GM21526 (cell line): ENCODE data around the gene GARIN3.

ENCODE experiments used
- ATAC-seq: cut with Tn5 transposase; IDR thresholded peaks from one replicate; pipeline ENCODE4 v1.9.1; 2021; ENCODE audit warnings: moderate library complexity; ENCODE audit not compliant: unreplicated experiment, low FRiP score

Gene GARIN3

GRCh38 chr5:157155297-157155696 is 10.8 kb downstream of the GARIN3 start:
- ATAC-seq: no peak

DNA sequence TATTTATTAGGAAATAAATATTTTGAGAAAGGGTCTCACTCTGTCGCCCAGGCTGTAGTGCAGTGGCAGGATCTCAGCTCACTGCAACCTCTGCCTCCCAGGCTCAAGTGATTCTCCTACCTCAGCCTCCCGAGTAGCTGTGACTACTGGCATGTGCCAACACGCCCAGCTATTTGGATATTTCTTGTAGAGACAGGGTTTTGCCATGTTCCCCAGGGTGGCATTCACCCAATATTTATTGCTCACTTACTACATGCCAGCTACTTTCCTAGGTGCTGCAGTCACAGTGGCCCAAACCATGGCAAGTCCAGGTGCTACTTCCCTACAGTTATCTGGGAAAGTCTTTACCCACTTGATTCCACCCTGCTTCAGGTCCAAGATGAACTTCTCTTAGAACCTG is 15.1 kb downstream of the GARIN3 start:
- no peak for ATAC-seq

DNA sequence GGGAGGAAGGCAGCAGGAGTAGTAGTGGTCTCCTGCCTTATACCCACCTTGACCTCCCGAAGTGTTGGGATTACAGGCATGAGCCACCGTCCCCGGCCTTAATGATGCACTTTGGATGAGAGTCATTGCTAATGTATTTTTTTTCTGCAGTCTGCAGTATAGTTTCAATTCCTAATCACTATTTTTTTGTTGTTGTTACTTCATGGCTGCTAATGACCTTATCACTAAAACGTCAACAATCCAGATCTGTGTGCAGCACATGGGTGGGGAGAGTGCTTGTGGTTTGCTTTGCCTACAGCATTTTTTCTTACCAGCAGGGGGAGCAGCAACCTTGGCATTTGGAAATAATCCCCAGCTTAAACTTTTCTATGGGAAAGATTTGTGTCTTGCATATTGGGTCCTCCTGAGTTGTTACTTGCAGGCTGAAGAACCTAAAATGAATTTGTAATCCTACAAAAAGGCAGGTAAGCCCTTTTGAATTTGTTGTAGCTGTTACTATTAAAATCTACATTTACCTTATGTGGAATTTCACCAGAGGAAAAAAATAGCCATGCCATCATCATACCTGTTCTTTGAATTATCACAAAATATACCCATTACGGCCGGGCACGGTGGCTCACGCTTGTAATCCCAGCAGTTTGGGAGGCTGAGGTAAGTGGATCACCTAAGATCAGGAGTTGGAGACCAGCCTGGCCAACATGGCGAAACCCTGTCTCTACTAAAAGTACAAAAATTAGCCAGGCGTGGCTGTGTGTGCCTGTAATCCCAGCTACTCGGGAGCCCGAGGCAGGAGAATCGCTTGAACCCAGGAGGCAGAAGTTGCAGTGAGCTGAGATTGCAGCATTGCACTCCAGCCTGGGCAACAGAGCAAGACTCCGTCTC is 17.1 kb downstream of the GARIN3 start:
- ATAC-seq: peak; percentile 65

DNA sequence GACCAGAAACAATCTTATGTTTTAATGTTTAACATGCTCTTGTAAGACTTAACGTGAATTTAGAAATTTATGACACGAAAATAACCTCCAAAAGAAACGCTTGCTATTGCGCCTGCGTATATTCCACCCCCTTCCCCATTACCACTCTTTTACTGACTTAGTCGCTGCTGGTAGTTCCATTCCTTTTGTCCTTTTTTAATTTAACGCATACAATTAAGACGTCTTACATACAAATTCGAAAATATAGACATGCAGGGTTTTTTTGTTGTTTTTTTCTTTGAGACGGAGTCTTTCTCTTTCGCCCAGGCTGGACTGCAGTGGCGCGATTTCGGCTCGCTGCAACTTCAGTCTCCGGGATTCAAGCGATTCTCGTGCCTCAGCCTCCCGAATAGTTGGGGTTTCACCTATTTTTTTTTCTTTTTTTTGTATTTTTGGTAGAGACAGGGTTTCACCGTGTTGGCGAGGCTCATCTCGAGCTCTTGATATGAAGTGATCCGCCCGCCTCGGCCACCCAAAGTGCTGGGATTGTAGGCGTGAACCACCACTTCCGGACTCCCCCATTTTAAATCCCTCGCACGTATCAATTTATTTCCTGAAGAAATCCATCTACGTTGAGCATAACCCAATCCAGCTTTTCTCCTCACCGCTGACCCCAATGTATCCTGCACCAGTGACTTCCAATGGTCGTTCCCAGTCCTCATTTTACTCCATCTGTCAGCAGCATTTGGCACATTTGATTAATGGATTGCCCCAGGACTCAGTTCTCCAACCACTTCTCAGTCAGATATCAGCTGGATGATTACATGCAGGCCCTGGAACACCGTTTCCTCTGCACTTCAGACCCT is 22.7 kb downstream of the GARIN3 start:
- ATAC-seq: peak; percentile 39

DNA sequence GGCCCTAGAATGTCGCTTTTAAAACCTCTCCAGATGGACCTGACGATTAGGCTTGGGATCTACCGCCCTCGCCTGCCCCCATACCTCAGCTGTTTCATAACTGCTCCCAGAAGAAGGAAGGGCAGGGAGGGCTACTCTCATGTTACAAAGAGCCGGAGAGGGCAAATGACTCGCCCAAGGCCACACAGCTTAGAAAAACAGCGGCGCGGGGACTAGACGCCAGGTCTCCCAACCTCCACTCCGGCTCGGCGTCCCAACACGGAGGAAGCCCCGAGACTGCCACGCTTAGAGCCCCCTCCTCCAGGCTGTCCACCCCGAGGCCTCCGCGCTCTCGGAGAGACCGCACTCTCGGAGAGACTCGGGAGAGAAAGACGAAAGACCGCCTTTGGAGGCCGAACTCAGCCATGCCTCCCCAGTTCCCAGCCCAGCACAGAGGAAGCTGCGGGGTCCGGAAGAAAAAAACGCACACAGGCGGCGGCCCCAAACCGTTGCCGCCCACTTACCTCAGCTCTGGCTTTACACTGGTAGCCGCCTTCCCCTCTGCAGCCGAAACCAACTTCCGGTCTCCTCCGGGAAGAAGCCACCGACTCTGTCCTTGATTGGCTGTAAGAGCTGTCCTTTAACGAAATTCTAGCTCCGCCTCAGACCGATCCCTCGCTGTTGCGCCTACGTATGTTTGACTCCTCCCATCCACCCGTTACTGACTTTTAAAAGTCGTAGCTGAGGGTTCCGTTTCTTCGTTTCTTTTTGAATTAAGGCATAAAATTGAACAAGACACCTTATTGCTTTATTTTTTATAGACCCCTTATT is 23.5 kb downstream of the GARIN3 start, which contains the start of gene MED7:
Gene MED7, minus strand, starts transcription at position 549 of the 810 bp plus-strand sequence. CDS start 3,434 bp downstream, outside the sequence.
- ATAC-seq: peak; percentile 99

DNA sequence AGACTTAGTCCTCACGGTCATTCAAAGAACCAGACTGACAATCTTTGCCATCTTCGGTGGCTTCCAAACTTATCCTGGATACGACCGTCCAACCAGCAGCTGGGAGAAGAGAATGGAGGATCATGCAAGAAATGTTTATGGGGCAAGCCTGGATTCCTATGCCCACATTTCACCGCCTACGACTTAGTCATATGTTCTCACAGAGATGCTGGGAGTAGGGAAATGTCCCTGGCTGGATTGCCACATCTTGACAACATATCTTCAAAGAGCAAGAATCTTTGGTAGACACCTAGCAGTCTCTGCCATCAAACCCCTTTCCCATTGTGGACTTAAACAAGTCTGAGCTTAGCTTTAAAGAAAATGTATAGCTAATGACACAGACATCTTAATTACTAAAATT is 28.4 kb downstream of the GARIN3 start:
- no peak for ATAC-seq

DNA sequence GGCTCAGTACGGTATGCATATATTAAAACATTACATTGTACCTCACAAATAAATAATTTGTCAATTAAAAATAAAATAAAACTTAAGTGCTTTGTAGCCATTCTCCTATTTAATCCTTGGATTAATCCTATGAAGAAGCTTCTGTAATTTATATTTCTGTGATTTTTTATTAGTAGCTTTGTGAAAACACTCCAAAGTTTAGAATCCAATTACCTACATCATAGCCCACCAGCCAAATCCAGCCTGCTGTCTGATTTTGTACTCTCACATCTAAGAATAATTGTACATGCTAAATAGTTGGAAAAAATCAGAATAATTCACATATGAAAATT is 33.8 kb downstream of the GARIN3 start:
- no peak for ATAC-seq

- no peak for ATAC-seq
Observed at GRCh38 chr5:157130925-157131324, 35.1 kb downstream of the GARIN3 start.

GRCh38 chr5:157121709-157122108 is 44.4 kb downstream of the GARIN3 start:
- ATAC-seq: no peak

DNA sequence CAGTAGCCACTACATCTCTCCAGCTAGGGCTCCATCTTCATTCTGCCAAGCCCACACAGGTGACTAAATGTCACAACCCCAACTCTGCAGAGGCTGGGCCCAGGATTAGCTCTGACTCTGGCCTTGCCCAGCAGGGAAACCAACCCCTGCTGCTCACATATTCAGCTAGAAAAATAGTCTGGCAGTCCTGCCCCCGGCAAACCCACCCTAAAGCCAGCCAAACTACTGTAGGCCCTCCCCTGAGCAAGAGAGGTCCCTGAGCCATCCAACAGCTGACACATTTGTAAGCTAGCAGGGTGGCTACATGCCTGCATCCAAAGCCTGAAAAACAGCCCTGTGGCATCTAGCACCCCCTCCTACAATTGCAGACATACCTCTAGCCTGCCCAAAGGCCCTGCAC is 46.0 kb downstream of the GARIN3 start:
- ATAC-seq: no peak

GRCh38 chr5:157116483-157116954 is 49.5 kb downstream of the GARIN3 start:
- ATAC-seq: peak; percentile 63

DNA sequence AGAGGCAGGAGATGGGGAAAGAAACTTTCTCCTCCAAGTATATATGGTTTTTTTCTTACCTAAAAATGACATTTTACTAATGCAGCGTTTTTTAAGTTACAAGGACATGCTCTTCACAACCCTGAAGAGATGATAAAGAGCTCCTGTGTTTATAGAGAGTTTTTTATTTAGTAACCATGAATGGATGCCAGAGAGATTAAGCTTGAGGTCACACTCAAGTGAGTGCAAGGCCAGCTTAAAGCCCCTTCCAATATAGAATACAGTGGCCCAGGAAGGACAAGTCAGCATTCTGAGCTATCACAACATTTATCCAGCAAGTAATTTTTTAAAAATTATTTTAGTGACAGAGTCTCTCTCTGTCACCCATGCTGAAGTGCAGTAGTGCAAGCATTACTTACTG is 50.6 kb downstream of the GARIN3 start:
- ATAC-seq: no peak

DNA sequence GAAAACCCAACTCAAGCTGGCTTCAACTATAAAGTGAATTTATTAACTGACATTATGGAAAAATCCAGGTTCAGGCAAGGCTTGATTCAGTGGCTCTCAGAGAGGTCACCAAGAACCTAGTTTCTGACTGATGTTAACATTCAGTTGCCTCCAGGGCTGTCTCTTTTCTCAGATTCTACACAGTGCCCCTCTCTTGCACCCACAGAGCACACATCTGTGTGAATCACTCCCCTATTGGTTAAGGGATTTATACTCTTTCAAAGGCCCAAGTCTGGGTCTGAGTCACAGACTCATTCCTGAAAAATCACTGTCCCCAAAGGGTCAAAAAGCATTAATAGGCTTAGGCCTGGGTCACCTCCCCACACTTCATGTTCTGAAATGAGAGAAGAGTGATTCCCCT is 51.1 kb downstream of the GARIN3 start:
- ATAC-seq: no peak

- no peak for ATAC-seq
Observed at GRCh38 chr5:157113002-157113401, 53.1 kb downstream of the GARIN3 start.
